Measurements from ENCODE around the gene ZFYVE21. TPM values are rescaled to one million over a fixed set of nuclear protein-coding genes. Genes with fewer than 3 reads are reported as not detected.

ZFYVE21 gene
- total and polyA plus RNA-seq, 4 donors: 28.0 to 36.9 (median 30.8) TPM

DNA sequence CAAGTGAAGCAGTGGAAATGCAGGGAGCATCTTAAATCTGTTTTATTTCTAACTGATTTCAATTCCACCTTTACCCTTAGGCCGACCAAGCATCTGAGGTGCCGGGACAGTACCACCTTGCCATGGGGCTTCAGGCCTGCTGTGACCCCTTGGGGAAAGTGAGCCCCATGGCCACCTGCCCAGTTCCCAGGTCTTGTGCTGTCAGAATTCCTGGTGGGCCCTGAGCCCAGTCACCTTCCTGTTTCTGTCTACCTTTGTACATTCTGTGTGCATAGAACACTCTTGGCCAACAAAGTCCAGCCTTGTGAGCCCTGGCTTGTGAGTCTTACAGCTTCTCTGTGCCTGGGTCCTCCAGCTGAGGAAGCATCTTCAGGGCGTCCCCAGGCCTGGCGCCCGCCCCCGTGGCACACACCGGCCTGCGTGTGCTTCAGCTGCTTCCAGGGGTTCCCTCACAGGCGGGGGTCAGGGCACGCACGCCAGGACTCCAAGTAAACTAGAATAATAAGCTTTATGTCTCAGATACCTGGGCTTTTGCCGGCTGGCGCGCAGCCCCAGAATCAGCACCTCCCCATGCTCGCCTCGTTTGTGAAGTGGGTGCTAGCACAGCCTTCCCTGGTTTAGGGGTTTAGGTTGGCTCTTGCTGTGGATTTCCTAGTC lies 10.3 kb downstream of the ZFYVE21 start:
- Histone ChIP-seq H3K4me1 (ENCODE audit: control insufficient read depth in 4 of 4, insufficient read depth in 4 of 4, low read length in 3 of 4) (peaks cover 0 to 20% (median 13%) of the 10 kb centered on the region in 4 donors), H3K27ac (ENCODE audit: low read depth in 1 of 2, low read length in 2 of 2) (no peak overlapping the region)
- TF ChIP-seq FOXA1 (IDR thresholded peaks at IDR 0.05) (no peak), RXRA (IDR thresholded peaks at IDR 0.05) (no peak), TAF1 (conservative IDR thresholded peaks at IDR 0.05) (no peak), FOXA2 (IDR thresholded peaks at IDR 0.05) (no peak)

DNA sequence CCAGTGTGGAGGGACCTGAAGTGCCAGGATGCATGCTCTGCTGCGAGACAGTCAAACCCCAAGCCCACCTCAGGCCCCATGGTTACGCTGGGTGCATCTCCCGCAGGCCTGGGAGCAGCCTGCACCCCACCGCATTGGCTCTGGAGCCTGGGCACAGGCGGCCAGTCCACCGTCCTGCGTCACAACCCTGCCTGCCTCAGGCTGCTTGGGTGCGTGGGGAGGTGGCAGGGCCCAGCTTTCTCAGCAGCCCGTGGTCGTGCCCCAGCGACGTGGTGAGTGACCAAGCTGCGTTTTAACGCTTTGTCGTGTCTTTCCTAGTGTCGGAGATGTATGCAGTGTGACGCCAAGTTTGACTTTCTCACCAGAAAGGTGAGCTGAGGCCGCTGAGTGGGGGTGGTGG lies 10.9 kb downstream of the ZFYVE21 start:
- no peak for DNase-seq (ENCODE audit: low spot score)
- TF ChIP-seq HNF4A (conservative IDR thresholded peaks at IDR 0.05) (no peak), HNF4G (IDR thresholded peaks at IDR 0.05) (no peak), JUND (IDR thresholded peaks at IDR 0.05) (no peak), EGR1 (IDR thresholded peaks at IDR 0.05; ENCODE audit: low read depth in 2 of 2) (no peak), MAX (IDR thresholded peaks at IDR 0.05) (no peak), GABPA (IDR thresholded peaks at IDR 0.05 in 1 of 2, conservative IDR thresholded peaks at IDR 0.05 in 1 of 2) (no peak), SP1 (IDR thresholded peaks at IDR 0.05) (no peak), FOXA2 (IDR thresholded peaks at IDR 0.05) (no peak), FOXA1 (IDR thresholded peaks at IDR 0.05) (no peak), RXRA (IDR thresholded peaks at IDR 0.05) (no peak), TAF1 (conservative IDR thresholded peaks at IDR 0.05) (no peak), ATF3 (IDR thresholded peaks at IDR 0.05) (no peak), YY1 (IDR thresholded peaks at IDR 0.05) (no peak), RAD21 (IDR thresholded peaks at IDR 0.05) (no peak), NR2F2 (IDR thresholded peaks at IDR 0.05) (no peak)
- TF ChIP-seq, protein P1, sequence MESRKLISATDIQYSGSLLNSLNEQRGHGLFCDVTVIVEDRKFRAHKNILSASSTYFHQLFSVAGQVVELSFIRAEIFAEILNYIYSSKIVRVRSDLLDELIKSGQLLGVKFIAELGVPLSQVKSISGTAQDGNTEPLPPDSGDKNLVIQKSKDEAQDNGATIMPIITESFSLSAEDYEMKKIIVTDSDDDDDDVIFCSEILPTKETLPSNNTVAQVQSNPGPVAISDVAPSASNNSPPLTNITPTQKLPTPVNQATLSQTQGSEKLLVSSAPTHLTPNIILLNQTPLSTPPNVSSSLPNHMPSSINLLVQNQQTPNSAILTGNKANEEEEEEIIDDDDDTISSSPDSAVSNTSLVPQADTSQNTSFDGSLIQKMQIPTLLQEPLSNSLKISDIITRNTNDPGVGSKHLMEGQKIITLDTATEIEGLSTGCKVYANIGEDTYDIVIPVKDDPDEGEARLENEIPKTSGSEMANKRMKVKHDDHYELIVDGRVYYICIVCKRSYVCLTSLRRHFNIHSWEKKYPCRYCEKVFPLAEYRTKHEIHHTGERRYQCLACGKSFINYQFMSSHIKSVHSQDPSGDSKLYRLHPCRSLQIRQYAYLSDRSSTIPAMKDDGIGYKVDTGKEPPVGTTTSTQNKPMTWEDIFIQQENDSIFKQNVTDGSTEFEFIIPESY (IDR thresholded peaks at IDR 0.05): no peak
- TF ChIP-seq, protein P2, sequence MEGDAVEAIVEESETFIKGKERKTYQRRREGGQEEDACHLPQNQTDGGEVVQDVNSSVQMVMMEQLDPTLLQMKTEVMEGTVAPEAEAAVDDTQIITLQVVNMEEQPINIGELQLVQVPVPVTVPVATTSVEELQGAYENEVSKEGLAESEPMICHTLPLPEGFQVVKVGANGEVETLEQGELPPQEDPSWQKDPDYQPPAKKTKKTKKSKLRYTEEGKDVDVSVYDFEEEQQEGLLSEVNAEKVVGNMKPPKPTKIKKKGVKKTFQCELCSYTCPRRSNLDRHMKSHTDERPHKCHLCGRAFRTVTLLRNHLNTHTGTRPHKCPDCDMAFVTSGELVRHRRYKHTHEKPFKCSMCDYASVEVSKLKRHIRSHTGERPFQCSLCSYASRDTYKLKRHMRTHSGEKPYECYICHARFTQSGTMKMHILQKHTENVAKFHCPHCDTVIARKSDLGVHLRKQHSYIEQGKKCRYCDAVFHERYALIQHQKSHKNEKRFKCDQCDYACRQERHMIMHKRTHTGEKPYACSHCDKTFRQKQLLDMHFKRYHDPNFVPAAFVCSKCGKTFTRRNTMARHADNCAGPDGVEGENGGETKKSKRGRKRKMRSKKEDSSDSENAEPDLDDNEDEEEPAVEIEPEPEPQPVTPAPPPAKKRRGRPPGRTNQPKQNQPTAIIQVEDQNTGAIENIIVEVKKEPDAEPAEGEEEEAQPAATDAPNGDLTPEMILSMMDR (IDR thresholded peaks at IDR 0.05; ENCODE audit: low read depth, low read length, missing input control): no peak
- TF ChIP-seq, protein P3, sequence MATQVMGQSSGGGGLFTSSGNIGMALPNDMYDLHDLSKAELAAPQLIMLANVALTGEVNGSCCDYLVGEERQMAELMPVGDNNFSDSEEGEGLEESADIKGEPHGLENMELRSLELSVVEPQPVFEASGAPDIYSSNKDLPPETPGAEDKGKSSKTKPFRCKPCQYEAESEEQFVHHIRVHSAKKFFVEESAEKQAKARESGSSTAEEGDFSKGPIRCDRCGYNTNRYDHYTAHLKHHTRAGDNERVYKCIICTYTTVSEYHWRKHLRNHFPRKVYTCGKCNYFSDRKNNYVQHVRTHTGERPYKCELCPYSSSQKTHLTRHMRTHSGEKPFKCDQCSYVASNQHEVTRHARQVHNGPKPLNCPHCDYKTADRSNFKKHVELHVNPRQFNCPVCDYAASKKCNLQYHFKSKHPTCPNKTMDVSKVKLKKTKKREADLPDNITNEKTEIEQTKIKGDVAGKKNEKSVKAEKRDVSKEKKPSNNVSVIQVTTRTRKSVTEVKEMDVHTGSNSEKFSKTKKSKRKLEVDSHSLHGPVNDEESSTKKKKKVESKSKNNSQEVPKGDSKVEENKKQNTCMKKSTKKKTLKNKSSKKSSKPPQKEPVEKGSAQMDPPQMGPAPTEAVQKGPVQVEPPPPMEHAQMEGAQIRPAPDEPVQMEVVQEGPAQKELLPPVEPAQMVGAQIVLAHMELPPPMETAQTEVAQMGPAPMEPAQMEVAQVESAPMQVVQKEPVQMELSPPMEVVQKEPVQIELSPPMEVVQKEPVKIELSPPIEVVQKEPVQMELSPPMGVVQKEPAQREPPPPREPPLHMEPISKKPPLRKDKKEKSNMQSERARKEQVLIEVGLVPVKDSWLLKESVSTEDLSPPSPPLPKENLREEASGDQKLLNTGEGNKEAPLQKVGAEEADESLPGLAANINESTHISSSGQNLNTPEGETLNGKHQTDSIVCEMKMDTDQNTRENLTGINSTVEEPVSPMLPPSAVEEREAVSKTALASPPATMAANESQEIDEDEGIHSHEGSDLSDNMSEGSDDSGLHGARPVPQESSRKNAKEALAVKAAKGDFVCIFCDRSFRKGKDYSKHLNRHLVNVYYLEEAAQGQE (IDR thresholded peaks at IDR 0.05): no peak
- no peaks in the 10 kb centered on the region for H3K27me3 ChIP-seq (ENCODE audit: control insufficient read depth in 4 of 4, insufficient read depth in 4 of 4, low read length in 3 of 4)
- no peak overlapping the region for H3K4me3 ChIP-seq (ENCODE audit: low read depth in 1 of 3, low read length in 3 of 3)
- H3K4me1 ChIP-seq (ENCODE audit: control insufficient read depth in 4 of 4, insufficient read depth in 4 of 4, low read length in 3 of 4): peaks cover 0 to 20% (median 13%) of the 10 kb centered on the region in 4 donors
- H3K36me3 ChIP-seq (ENCODE audit: control insufficient read depth in 4 of 4, insufficient read depth in 3 of 4, low read depth in 1 of 4, low read length in 3 of 4): peaks cover 0 to 11% (median 6%) of the 10 kb centered on the region in 4 donors
- no peak overlapping the region for H3K27ac ChIP-seq (ENCODE audit: low read depth in 1 of 2, low read length in 2 of 2)
- no peak overlapping the region for H3K9ac ChIP-seq (ENCODE audit: low read depth in 1 of 2, low read length in 2 of 2)
- H3K9me3 ChIP-seq (ENCODE audit: control insufficient read depth in 4 of 4, low read length in 3 of 4): no peaks in the 10 kb centered on the region
- WGBS: 95% methylated on average over 18 of the region's 18 CpGs

More for the DNA sequence above, 10.3 kb downstream of the ZFYVE21 start:
- WGBS: 97% methylated on average over 16 of the region's 16 CpGs
- DNase-seq (ENCODE audit: low spot score): no peak
- Histone ChIP-seq H3K27me3 (ENCODE audit: control insufficient read depth in 4 of 4, insufficient read depth in 4 of 4, low read length in 3 of 4) (no peaks in the 10 kb centered on the region), H3K9ac (ENCODE audit: low read depth in 1 of 2, low read length in 2 of 2) (no peak overlapping the region), H3K4me3 (ENCODE audit: low read depth in 1 of 3, low read length in 3 of 3) (no peak overlapping the region), H3K9me3 (ENCODE audit: control insufficient read depth in 4 of 4, low read length in 3 of 4) (no peaks in the 10 kb centered on the region), H3K36me3 (ENCODE audit: control insufficient read depth in 4 of 4, insufficient read depth in 3 of 4, low read depth in 1 of 4, low read length in 3 of 4) (peaks cover 0 to 11% (median 6%) of the 10 kb centered on the region in 4 donors)

Data from liver (tissue), 9 donors.